Ascending aorta (tissue), 2 donors: ENCODE data around the gene ZNF503. TPM values are rescaled to one million over a fixed set of nuclear protein-coding genes. Genes with fewer than 3 reads are reported as not detected.

Source experiments
- DNase-seq, 2 donors: peaks; one replicate each; pipeline ENCODE4 v3.0.0-alpha.2; 2019; ENCODE audit warnings: low spot score in 2 of 2
- H3K27ac ChIP-seq, 2 donors: fragments of 200-600 bp; sonication (generic); one replicate each; pipeline ENCODE4 v1.5.1; 2016 to 2017; ENCODE audit warnings: mild to moderate bottlenecking in 1 of 2
- H3K27me3 ChIP-seq: fragments of 200-600 bp; sonication (generic); one replicate; pipeline ENCODE4 v1.5.1; 2017
- H3K36me3 ChIP-seq, 2 donors: fragments of 200-600 bp; sonication (generic); one replicate each; pipeline ENCODE4 v1.5.1; 2016
- H3K4me1 ChIP-seq, 2 donors: fragments of 200-600 bp; sonication (generic); one replicate each; pipeline ENCODE4 v1.5.1; 2016 to 2017; ENCODE audit warnings: mild to moderate bottlenecking in 1 of 2
- H3K4me3 ChIP-seq, 2 donors: fragments of 200-600 bp; sonication (generic); one replicate each; pipeline ENCODE4 v1.5.1; 2016 to 2017; ENCODE audit warnings: mild to moderate bottlenecking in 1 of 2
- H3K9me3 ChIP-seq, 2 donors: fragments of 200-600 bp; sonication (generic); one replicate each; pipeline ENCODE4 v1.5.1; 2016
- intact Hi-C: fragments of 100-400 bp; cut with DNase I; formaldehyde crosslinking; loops from one replicate; pipeline ENCODE4 v1.15.1; 2023
- total RNA-seq: library from RNA; depleted of rRNA; stranded (reverse); fragments of >200 nt; gene quantifications from one replicate; pipeline ENCODE4 v1.1.0, GENCODE V29; 2016
- TF ChIP-seq, protein P1 (sequence below), 3 experiments: fragments of 200-600 bp in 2 of 3; fragments of 450-650 bp in 1 of 3; sonication (generic) in 2 of 3; IDR thresholded peaks; one replicate each; pipeline ENCODE4 v1.5.1; 2016 to 2019; ENCODE audit warnings: antibody characterized with exemption in 3 of 3, mild to moderate bottlenecking in 1 of 3, moderate library complexity in 1 of 3

The ZNF503 gene
- total RNA-seq, 1 donor from 2014 or later: 28.8 TPM

DNA sequence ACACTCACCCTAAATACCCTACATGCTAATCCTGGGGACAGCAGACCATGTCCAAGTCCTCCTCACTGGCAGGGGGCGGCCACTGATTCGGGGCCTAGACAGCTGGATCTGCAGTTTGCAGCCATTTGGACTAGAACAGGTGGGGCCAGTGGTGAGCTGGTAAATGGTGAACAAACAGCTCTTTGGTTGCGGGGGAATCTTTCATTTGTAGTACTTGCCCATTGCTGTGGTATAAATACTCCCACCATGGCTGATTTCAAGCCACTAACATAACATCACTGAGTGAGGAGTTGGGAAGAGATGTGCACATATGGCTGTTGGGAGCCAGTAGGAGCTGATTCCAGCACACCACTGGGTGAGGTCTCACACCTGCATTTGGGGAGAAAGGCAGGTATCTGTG is 13.5 kb downstream of the ZNF503 start:
- intact Hi-C loops: no loop called here
- Histone ChIP-seq H3K36me3 (no peaks in the 10 kb centered on the region), H3K9me3 (peaks cover 0 to 15% of the 10 kb centered on the region in 2 donors), H3K27ac (no peak overlapping the region), H3K4me1 (no peaks in the 10 kb centered on the region), H3K4me3 (no peak overlapping the region), H3K27me3 (no peaks in the 10 kb centered on the region)
- no peak for DNase-seq
- TF ChIP-seq, protein P1, sequence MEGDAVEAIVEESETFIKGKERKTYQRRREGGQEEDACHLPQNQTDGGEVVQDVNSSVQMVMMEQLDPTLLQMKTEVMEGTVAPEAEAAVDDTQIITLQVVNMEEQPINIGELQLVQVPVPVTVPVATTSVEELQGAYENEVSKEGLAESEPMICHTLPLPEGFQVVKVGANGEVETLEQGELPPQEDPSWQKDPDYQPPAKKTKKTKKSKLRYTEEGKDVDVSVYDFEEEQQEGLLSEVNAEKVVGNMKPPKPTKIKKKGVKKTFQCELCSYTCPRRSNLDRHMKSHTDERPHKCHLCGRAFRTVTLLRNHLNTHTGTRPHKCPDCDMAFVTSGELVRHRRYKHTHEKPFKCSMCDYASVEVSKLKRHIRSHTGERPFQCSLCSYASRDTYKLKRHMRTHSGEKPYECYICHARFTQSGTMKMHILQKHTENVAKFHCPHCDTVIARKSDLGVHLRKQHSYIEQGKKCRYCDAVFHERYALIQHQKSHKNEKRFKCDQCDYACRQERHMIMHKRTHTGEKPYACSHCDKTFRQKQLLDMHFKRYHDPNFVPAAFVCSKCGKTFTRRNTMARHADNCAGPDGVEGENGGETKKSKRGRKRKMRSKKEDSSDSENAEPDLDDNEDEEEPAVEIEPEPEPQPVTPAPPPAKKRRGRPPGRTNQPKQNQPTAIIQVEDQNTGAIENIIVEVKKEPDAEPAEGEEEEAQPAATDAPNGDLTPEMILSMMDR (IDR thresholded peaks at IDR 0.05): no peak

DNA sequence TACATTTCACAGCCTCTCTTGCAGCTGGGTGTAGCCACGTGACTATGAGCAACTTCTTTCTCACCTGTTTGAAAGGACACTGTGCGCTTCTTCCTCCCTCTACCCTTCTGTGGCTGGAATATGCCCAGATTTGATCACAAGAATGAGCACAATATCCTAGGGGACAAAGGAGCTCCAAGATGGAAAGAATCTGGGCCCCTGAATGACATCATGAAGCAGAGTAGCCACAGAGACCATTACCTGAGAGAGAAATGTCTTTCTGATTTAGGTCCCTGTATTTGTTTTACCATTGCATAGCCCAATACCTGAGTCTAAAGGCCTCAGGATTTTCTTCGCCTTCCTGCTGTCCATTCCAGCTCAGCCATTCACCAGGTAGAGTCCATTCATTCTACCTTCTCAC is 15.4 kb downstream of the ZNF503 start:
- Histone ChIP-seq H3K4me3 (no peak overlapping the region), H3K27ac (no peak overlapping the region), H3K9me3 (peaks cover 0 to 15% of the 10 kb centered on the region in 2 donors), H3K36me3 (no peaks in the 10 kb centered on the region), H3K4me1 (no peaks in the 10 kb centered on the region), H3K27me3 (no peaks in the 10 kb centered on the region)
- intact Hi-C loops: no loop called here
- TF ChIP-seq, protein P1 (IDR thresholded peaks at IDR 0.05): no peak
- no peak for DNase-seq

DNA sequence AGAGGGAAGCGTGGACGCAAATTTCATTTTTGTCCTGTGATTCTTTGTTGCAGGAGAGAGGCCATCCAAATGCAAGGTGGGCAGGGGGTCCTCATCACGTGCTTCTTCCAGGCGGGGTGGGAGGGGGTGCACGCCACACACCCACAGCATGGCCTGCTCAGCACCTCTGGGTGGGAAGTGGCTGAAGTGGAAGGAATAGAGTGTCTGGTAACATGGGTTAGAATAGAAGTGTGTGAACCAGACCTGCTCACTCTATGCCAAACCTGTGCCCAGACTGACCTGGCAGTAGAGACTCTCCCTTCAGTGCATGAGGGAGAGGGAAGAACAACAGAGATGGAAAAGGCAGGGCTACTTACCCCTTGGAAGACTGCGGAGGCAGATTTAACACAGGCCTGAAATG is 21.7 kb downstream of the ZNF503 start:
- intact Hi-C loops: loop anchor here (10.0 kb wide), 1 partner anchor 115 kb away; no protein-coding TSS in a partner anchor
- H3K4me3 ChIP-seq: no peak overlapping the region
- H3K4me1 ChIP-seq: no peaks in the 10 kb centered on the region
- H3K9me3 ChIP-seq: no peaks in the 10 kb centered on the region
- TF ChIP-seq, protein P1 (IDR thresholded peaks at IDR 0.05): no peak
- H3K27ac ChIP-seq: no peak overlapping the region
- no peak for DNase-seq
- H3K27me3 ChIP-seq: no peaks in the 10 kb centered on the region
- H3K36me3 ChIP-seq: no peaks in the 10 kb centered on the region

DNA sequence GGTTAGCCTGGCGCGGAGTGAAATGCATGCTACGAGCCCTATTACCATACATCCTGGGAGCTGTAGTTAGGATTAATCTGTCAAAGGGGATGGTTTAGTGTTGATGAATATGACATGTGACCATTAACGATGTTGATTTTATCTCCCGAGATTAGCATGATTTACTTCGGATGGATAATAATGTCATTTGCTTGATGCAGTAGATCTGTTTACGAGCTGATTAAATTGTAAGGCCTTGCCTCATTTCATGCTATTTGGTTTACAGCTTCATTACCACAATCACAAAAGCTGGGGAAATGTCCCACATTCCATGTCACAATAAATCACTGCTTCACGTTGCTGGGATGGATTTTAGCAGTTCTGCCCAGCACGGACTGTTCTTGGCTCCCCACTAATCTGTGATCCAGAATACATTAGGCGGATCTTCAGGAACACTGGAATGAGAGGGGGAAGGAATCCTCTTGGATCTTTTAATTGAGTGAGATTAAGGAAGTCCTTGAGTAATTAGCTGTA is 22.3 kb downstream of the ZNF503 start:
- Histone ChIP-seq H3K4me1 (no peaks in the 10 kb centered on the region), H3K27ac (no peak overlapping the region), H3K36me3 (no peaks in the 10 kb centered on the region), H3K4me3 (no peak overlapping the region), H3K27me3 (no peaks in the 10 kb centered on the region), H3K9me3 (no peaks in the 10 kb centered on the region)
- TF ChIP-seq, protein P1 (IDR thresholded peaks at IDR 0.05): no peak
- DNase-seq: no peak
- intact Hi-C loops: loop anchor here (10.0 kb wide), 1 partner anchor 114 kb away; no protein-coding TSS in a partner anchor

DNA sequence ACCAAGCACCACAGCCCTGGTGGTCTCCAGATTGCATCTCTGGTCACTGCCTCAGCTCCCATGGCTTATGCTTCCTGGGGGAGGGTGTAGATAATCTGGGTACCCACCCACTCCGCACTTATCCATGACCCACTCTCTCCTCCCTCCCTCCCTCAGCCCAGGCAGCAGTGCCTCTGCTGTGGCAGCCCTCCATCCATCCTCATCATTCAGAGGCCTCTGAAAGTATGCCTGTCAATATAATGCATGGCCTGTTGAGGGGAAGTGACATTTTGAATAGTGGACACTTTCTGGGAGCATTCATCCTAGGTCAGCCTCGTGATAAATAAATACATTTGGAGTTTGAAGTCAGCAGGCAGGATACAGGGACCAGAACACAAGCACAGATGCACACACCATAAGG is 23.2 kb downstream of the ZNF503 start:
- Histone ChIP-seq H3K27ac (no peak overlapping the region), H3K4me1 (no peaks in the 10 kb centered on the region)
- TF ChIP-seq, protein P1 (IDR thresholded peaks at IDR 0.05): no peak

DNA sequence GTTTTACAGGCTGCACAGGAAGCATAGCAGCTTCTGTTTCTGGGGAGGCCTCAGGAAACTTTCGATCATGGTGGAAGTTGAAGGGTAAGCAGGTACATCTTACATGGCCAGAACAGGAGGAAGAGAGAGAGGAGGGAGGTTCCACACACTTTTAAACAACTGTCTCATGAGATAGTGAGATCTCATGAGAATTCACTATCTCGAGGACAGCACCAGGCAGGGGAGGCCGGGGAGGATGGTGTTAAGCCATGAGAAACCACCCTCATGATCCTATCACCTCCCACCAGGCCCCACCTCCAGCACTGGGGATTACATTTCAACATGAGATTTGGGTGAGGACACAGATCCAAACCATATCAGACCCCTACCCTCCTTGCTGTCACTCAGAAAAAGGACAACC is 23.7 kb downstream of the ZNF503 start:
- Histone ChIP-seq H3K9me3 (no peaks in the 10 kb centered on the region), H3K27me3 (no peaks in the 10 kb centered on the region), H3K4me1 (no peaks in the 10 kb centered on the region), H3K27ac (no peak overlapping the region), H3K4me3 (no peak overlapping the region), H3K36me3 (no peaks in the 10 kb centered on the region)
- intact Hi-C loops: loop anchor here (10.0 kb wide), 1 partner anchor 113 kb away; no protein-coding TSS in a partner anchor
- no peak for DNase-seq
- TF ChIP-seq, protein P1 (IDR thresholded peaks at IDR 0.05): no peak

More for the DNA sequence above, 23.2 kb downstream of the ZNF503 start:
- no peaks in the 10 kb centered on the region for H3K27me3 ChIP-seq
- no peak for DNase-seq
- H3K4me3 ChIP-seq: no peak overlapping the region
- H3K36me3 ChIP-seq: no peaks in the 10 kb centered on the region
- no peaks in the 10 kb centered on the region for H3K9me3 ChIP-seq
- intact Hi-C loops: loop anchor here (10.0 kb wide), 1 partner anchor 114 kb away; no protein-coding TSS in a partner anchor
